ENCODE results near the gene KCNG2.
"Not testable (repeated sequence)": the region's sequence is repeated elsewhere in the genome, so short reads cannot be mapped to it uniquely, and the experiment has no call there.

Gene KCNG2

GRCh38 chr18:79797518-79798345 is at the start of gene KCNG2:
Gene KCNG2 (plus strand): TSS chr18:79797938. CDS start chr18:79863668, 65,730 bp downstream.
- DNase-seq = no peak

GRCh38 chr18:79748321-79749180 is 49.2 kb upstream of the KCNG2 start:
- no peak for DNase-seq

DNA sequence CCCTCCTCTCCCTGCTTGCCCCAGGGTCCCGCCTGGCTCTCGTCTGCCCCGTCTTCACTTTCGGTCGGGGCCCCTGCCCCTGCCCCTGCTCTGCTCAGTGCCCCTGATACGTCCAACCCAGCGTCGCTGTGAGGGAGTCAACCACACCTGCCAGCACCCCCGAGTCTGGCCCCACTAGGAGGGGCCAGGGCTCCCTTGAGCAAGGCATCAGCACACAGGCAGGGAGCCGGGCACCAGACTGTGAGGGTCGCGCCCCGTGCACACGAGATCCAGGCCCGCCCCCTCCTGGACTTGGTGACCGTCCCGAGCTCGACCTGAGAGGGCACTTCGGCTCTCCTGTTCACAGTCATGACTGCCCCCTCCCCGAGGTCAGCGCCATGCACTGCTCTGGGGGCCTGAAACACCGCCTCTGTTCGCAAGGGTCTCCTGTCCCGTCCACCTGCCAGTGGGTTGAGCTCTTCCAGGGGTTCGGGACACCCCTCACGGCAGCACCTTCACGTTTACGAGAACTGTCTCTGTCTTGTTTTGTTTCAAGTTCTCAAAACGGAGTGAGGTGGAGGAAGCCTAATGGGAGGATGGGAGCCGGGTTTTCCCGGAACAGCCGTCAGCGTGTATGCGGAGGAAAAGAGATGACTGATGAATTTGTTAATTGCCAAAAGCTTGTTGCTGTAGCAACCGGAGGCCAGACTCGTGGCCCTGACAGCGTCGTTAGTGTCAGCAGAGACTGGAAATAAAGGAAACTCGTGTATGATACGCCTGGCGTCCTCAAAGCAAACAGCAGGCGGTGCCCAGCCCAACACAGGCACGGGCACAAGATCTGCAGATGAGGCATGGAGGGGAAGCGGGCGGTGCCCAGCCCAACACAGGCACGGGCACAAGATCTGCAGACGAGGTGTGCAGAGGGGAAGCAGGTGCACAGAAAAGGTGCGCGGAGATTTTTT is 48.2 kb upstream of the KCNG2 start:
- no peak for DNase-seq

DNA sequence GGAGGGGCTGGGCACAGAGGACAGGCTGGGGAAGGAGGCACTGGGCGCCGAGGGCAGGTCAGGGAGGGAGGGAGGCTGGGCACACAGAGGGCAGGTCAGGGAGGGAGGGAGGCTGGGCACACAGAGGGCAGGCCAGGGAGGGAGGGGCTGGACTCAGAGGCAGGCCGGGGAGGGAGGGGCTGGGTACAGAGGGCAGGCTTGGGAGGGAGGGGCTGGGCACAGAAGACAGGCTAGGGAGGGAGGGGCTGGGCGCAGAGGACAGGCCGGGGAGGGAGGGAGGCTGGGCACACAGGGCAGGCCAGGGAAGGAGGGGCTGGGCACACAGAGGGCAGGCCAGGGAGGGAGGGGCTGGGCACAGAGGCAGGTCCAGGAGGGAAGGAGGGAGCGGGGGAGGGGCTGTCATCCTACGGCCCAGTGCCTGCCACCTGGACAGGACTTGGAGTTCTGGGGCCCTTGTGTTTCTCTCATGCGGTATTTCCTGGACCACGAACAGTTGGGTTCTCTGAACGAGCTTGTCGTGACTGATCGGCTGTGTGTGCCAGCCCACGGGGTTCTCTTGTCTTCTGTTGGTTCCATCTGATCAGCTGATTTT is 46.7 kb upstream of the KCNG2 start:
- no peak for DNase-seq

DNA sequence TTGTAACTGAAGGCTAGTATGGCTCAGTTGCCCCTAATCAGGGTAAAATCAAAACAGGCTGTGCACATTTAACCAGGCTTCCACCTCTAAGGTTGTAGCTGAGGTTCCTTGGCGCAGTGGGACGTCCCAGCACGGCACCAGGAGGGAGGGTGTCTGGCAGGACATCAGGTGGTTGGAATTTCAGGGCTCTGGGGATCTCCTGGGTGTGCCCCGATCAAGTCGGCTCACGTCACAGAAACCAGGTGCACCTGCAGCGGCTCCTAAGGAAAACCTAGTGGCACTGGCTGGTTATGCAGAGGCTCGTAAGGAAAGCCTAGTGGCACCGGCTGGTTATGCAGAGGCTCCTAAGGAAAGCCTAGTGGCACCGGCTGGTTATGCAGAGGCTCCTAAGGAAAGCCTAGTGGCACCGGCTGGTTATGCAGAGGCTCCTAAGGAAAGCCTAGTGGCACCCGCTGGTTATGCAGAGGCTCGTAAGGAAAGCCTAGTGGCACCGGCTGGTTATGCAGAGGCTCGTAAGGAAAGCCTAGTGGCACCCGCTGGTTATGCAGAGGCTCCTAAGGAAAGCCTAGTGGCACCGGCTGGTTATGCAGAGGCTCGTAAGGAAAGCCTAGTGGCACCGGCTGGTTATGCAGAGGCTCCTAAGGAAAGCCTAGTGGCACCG is 45.7 kb upstream of the KCNG2 start:
- not testable (repeated sequence) for DNase-seq

GRCh38 chr18:79752946-79753345 is 44.8 kb upstream of the KCNG2 start:
- not testable (repeated sequence) for DNase-seq

- DNase-seq = no peak
Observed at GRCh38 chr18:79753391-79753851, 44.3 kb upstream of the KCNG2 start.

GRCh38 chr18:79754022-79754761 is 43.5 kb upstream of the KCNG2 start:
- no peak for DNase-seq

GRCh38 chr18:79754831-79755351 is 42.8 kb upstream of the KCNG2 start:
- no peak for DNase-seq

GRCh38 chr18:79755496-79756142 is 42.1 kb upstream of the KCNG2 start:
- no peak for DNase-seq

DNA sequence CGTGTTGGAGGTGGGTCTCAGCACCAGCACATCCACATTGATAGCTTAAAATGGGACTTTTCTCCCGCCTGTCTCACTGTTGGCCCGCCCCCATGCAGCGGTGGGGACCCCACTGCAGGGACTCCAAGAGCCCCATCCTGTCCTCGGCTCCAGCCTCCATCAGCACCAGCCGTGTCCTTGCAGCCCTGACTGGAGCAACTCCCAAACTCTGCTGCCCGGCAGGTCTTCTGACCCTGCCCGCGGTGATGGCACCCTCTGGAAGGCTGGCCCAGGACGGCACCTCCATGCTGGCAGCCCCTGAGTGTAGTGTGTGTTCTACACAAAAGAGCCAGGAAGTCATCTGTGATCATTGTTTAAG is 41.6 kb upstream of the KCNG2 start:
- DNase-seq = no peak

GRCh38 chr18:79756826-79757225 is 40.9 kb upstream of the KCNG2 start:
- no peak for DNase-seq

DNA sequence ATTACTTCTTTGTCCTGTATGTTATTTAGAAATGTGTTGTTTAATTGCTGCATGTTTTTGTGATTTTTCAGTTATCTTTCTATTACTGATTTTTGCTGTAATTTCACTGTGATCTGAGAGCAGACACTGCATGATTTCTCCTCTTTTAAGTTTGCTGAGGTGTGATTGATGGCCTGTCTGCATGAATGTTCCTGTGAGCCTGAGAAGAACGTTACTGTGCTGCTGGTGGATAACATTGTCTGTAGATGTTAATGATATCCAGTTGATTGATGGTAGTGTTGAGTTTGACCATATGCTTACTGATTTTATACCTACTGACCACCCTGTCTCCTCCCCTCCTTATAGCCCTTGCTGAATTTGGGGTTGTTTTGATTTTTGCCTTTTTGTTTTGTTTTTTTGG is 37.4 kb upstream of the KCNG2 start:
- no peak for DNase-seq

DNA sequence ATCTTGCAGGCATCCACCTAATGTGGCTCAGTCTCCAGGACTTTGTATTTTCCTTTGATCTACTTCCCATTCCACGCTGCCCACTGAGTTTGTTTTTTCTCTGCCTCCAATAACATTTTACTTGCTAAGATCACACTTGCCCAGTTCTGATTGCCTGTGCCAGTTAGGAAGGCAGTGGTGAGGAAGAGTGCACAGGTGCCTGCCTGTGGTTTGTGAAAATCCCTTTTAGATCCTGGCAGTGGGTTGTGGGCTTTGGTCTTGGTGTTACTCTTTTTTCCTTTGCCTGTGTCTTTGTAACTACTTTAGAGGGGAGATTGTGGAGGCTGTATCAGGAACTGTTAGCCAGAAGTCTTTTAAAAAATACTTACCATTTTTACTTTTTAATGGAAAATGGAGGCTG is 36.9 kb upstream of the KCNG2 start:
- DNase-seq = no peak

- DNase-seq = no peak
Observed at GRCh38 chr18:79763407-79763806, 34.3 kb upstream of the KCNG2 start.

DNA sequence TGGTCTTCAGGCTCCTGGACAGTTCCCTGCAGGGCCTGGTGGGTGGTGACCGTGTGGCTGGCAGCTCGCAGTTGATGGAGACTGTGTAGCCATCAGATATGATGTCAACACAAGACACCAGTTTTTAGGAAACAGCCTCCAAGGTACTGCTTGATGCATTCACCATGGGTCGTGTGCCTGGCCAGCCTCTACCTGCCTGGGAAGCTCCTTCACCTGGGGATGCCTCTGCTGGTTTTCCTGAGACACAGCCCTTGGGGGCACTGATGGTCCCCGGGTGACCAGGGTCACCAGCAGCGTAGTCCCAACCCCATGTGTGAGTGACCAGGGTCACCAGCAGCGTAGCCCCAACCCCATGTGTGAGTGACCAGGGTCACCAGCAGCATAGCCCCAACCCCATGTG is 33.6 kb upstream of the KCNG2 start:
- DNase-seq = no peak

DNA sequence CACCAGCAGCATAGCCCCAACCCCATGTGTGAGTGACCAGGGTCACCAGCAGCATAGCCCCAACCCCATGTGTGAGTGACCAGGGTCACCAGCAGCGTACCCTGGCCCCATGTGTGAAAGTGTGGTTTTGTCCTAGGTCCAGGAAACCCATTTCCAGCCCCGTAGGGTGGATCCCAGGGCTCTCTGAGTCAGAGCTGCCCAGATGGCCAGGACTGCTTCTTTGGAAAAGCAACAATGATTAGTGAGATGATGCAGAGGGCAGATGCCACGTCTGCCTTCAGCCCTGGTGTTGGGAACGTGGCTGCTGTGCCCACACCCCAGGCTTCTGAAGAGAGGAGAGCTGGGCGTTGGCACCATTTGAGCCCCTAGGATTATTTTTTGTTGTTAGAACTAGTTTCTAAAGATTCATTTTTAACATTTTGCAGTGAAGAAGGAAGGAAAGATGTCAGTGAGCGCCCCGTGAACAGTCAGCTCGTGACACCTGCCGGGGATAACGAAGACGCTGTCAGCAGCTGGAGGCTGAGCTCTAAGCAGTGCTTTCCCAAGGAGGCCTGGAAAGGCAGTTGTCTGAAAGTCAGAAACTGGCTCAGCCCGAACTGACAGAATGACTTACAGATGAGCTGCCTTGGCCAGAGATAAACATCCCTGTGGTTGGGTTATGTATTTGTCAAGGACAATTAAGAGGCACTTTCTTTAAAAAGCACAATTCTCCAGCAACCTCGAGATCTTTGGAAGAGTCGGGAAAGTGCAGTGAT is 32.1 kb upstream of the KCNG2 start:
- no peak for DNase-seq

- no peak for DNase-seq
Observed at GRCh38 chr18:79766308-79766707, 31.4 kb upstream of the KCNG2 start.

GRCh38 chr18:79768745-79769144 is 29.0 kb upstream of the KCNG2 start:
- no peak for DNase-seq
